Muscle layer of duodenum (tissue), 2 donors: ENCODE data around the gene ITGAD.

Experiments used
- H3K27ac ChIP-seq: one replicate; pipeline ENCODE4 v1.7.0; 2013; ENCODE audit warnings: mild to moderate bottlenecking, low read length
- H3K27me3 ChIP-seq: one replicate; pipeline ENCODE4 v1.7.0; 2013; ENCODE audit warnings: low read depth, mild to moderate bottlenecking, control low read depth, low read length
- H3K36me3 ChIP-seq, 2 donors: one replicate each; pipeline ENCODE4 v1.7.0; 2013; ENCODE audit warnings: low read length in 2 of 2, control low read depth in 1 of 2, mild to moderate bottlenecking in 1 of 2; ENCODE audit not compliant: insufficient read depth in 2 of 2, control insufficient read depth in 1 of 2
- H3K4me1 ChIP-seq, 2 donors: one replicate each; pipeline ENCODE4 v1.7.0; 2013; ENCODE audit warnings: low read length in 2 of 2, mild to moderate bottlenecking in 2 of 2, control low read depth in 1 of 2, moderate library complexity in 1 of 2; ENCODE audit not compliant: insufficient read depth in 2 of 2, control insufficient read depth in 1 of 2
- H3K4me3 ChIP-seq, 2 donors: one replicate each; pipeline ENCODE4 v1.7.0; 2013; ENCODE audit warnings: low read length in 2 of 2, low read depth in 1 of 2, mild to moderate bottlenecking in 1 of 2
- H3K9me3 ChIP-seq, 2 donors: one replicate each; pipeline ENCODE4 v1.7.0; 2013; ENCODE audit warnings: low read length in 2 of 2, control low read depth in 1 of 2, mild to moderate bottlenecking in 1 of 2; ENCODE audit not compliant: control insufficient read depth in 1 of 2
- donor health status: healthy.

ITGAD gene

GRCh38 chr16:31474773-31475738 lies 81.9 kb downstream of the ITGAD start:
- no peak overlapping the region for H3K27ac ChIP-seq
- H3K27me3 ChIP-seq = no peaks in the 10 kb centered on the region
- no peaks in the 10 kb centered on the region for H3K9me3 ChIP-seq
- no peak overlapping the region for H3K4me3 ChIP-seq
- H3K4me1 ChIP-seq = peaks cover 0 to 45% of the 10 kb centered on the region in 2 donors
- H3K36me3 ChIP-seq = peaks cover 12 to 48% of the 10 kb centered on the region in 2 donors

GRCh38 chr16:31475946-31476302 lies 82.8 kb downstream of the ITGAD start:
- H3K9me3 ChIP-seq = no peaks in the 10 kb centered on the region
- no peaks in the 10 kb centered on the region for H3K27me3 ChIP-seq
- peak overlapping the region in 1 of 2 donors; percentile 48 for H3K4me3 ChIP-seq
- peaks cover 0 to 47% of the 10 kb centered on the region in 2 donors for H3K4me1 ChIP-seq
- no peak overlapping the region for H3K27ac ChIP-seq
- peaks cover 12 to 48% of the 10 kb centered on the region in 2 donors for H3K36me3 ChIP-seq
